GM21423 (cell line): ENCODE data around the gene BMF.

Source experiments
- ATAC-seq: cut with Tn5 transposase; IDR thresholded peaks from one replicate; pipeline ENCODE4 v1.9.1; 2021; ENCODE audit warnings: mild to moderate bottlenecking, moderate library complexity; ENCODE audit not compliant: unreplicated experiment

The BMF gene

GRCh38 chr15:40050788-40051470, 57.8 kb downstream of the BMF start:
- ATAC-seq, result no peak

- ATAC-seq, result no peak
These were observed 59.7 kb downstream of the BMF start for GRCh38 chr15:40048926-40049475.

GRCh38 chr15:40048211-40048792, 60.4 kb downstream of the BMF start:
- ATAC-seq, result peak; percentile 21

GRCh38 chr15:40047415-40048210, 61.1 kb downstream of the BMF start:
- ATAC-seq, result peak; percentile 51

GRCh38 chr15:40046721-40047414, 61.8 kb downstream of the BMF start:
- no peak for ATAC-seq

GRCh38 chr15:40045572-40046217, 63.0 kb downstream of the BMF start:
- ATAC-seq, result no peak

- peak; percentile 69 for ATAC-seq
These were observed 63.7 kb downstream of the BMF start for GRCh38 chr15:40044717-40045571.

- no peak for ATAC-seq
These were observed 64.6 kb downstream of the BMF start for GRCh38 chr15:40043927-40044716.

GRCh38 chr15:40042791-40043320, 65.8 kb downstream of the BMF start:
- ATAC-seq, result no peak

- ATAC-seq, result no peak
These were observed 67.9 kb downstream of the BMF start for GRCh38 chr15:40040770-40041169.

GRCh38 chr15:40040293-40040635, 68.4 kb downstream of the BMF start:
- ATAC-seq, result no peak

- peak; percentile 92 for ATAC-seq
These were observed 69.8 kb downstream of the BMF start, which contains the start of gene SRP14 for GRCh38 chr15:40038638-40039543. Gene SRP14 (minus strand): TSS chr15:40039181. CDS start chr15:40039116, 65 bp downstream.

GRCh38 chr15:40038275-40038637, 70.4 kb downstream of the BMF start:
- ATAC-seq, result no peak
